ENCODE data around the gene PRKCB. TPM values are rescaled to one million over a fixed set of nuclear protein-coding genes. Genes with fewer than 3 reads are reported as not detected.

The PRKCB gene
- total RNA-seq, 1 experiment from 2014 or later, result not detected

DNA sequence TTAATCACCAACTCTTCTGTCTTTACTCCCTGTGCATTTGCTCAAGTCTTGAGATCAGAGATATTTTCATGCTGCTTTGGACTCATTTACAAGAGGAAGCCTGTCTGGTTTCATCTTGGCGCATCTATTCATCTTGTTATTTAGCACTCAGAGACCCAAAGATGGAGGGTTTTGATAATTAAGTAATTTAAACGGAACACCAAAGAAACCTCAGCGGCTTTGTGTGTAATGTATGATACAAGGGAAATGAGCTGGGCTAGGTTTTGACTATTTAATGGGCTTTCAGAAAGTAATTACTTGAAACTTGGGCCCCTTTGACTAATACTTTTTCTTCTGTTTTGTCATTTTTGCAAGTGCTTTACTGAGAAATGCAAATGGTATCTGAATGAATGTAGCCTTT, 354.2 kb downstream of the PRKCB start:
- no peaks in the 10 kb centered on the region for H3K4me1 Mint-ChIP-seq (ENCODE audit: insufficient read depth, unreplicated experiment)
- H3K4me3 Mint-ChIP-seq (ENCODE audit: unreplicated experiment), result no peak overlapping the region
- no TSS peak for BruUV-seq (replicated peaks)
- POLR2A ChIA-PET, result no interaction called here
- DNase-seq (ENCODE audit: unreplicated experiment), result no peak
- TF ChIP-seq, protein P1, sequence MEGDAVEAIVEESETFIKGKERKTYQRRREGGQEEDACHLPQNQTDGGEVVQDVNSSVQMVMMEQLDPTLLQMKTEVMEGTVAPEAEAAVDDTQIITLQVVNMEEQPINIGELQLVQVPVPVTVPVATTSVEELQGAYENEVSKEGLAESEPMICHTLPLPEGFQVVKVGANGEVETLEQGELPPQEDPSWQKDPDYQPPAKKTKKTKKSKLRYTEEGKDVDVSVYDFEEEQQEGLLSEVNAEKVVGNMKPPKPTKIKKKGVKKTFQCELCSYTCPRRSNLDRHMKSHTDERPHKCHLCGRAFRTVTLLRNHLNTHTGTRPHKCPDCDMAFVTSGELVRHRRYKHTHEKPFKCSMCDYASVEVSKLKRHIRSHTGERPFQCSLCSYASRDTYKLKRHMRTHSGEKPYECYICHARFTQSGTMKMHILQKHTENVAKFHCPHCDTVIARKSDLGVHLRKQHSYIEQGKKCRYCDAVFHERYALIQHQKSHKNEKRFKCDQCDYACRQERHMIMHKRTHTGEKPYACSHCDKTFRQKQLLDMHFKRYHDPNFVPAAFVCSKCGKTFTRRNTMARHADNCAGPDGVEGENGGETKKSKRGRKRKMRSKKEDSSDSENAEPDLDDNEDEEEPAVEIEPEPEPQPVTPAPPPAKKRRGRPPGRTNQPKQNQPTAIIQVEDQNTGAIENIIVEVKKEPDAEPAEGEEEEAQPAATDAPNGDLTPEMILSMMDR (IDR thresholded peaks at IDR 0.05; ENCODE audit: unreplicated experiment), result no peak
- peaks cover 47% of the 10 kb centered on the region for H3K27me3 Mint-ChIP-seq (ENCODE audit: insufficient read depth, unreplicated experiment)
- intact Hi-C loops (cut with micrococcal nuclease), result no loop called here
- H3K27ac Mint-ChIP-seq (ENCODE audit: low read depth, unreplicated experiment), result no peak overlapping the region
- no peaks in the 10 kb centered on the region for H3K9me3 Mint-ChIP-seq (ENCODE audit: unreplicated experiment)
- H3K36me3 Mint-ChIP-seq (ENCODE audit: insufficient read depth, unreplicated experiment), result no peaks in the 10 kb centered on the region
- CTCF ChIA-PET, result interaction anchor here (0.7 kb wide), 1 partner anchor 20 kb away, joined by 3 read pairs; no protein-coding TSS in a partner anchor

DNA sequence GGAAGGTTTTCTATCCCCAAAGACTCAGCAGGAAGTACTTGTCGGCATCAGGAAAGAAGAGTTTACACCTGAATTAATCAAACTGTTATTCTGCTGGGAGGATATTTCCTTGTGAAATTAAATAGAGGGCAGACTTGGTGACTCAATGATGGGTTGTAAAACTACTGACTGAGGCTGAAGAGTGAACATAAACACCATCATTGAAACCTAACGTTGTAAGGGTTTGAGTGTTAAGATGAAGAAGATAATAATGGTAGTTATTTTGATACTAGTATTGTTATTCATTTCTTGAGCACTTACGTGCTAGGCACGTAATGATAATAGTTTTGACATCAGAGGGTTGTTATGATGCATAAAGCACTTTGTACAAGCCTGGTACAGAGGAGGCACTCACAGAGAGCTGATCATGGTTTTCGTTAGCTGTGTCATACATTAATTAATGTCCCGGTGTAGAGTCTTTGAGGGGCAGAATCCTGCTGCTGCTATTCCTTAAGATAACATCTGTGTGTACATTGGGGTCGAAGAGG, 356.2 kb downstream of the PRKCB start:
- POLR2A ChIA-PET, result no interaction called here

DNA sequence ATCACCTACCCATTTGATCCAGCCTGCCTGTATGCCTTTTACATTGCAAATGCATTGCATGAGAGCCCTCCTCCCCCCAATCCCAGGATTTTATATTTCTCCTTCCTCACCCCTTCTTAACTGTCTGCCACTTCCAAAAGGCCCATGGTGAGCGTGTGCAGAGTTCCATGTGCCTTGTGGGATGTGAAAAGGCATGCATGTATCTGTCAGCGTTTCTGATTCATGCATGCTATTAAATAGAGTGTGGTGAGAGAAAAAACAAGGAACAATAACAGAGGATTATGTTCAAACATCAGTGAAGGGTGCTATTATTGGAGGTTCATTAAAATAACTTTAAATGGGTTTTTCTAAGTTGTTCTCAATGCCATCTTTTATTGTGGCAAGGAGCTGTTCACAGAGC, 359.4 kb downstream of the PRKCB start:
- intact Hi-C loops (cut with micrococcal nuclease), result no loop called here
- ChIA-PET CTCF (no interaction called here), POLR2A (no interaction called here)
- Mint-ChIP-seq H3K27ac (ENCODE audit: low read depth, unreplicated experiment) (no peak overlapping the region), H3K36me3 (ENCODE audit: insufficient read depth, unreplicated experiment) (no peaks in the 10 kb centered on the region), H3K9me3 (ENCODE audit: unreplicated experiment) (no peaks in the 10 kb centered on the region), H3K4me1 (ENCODE audit: insufficient read depth, unreplicated experiment) (no peaks in the 10 kb centered on the region), H3K27me3 (ENCODE audit: insufficient read depth, unreplicated experiment) (peaks cover 66% of the 10 kb centered on the region), H3K4me3 (ENCODE audit: unreplicated experiment) (no peak overlapping the region)
- TF ChIP-seq, protein P1 (IDR thresholded peaks at IDR 0.05; ENCODE audit: unreplicated experiment), result no peak
- no TSS peak for BruUV-seq (replicated peaks)
- DNase-seq (ENCODE audit: unreplicated experiment), result no peak

More for the DNA sequence above, 356.2 kb downstream of the PRKCB start:
- peaks cover 64% of the 10 kb centered on the region for H3K27me3 Mint-ChIP-seq (ENCODE audit: insufficient read depth, unreplicated experiment)
- no peak for DNase-seq (ENCODE audit: unreplicated experiment)
- TF ChIP-seq, protein P1 (IDR thresholded peaks at IDR 0.05; ENCODE audit: unreplicated experiment), result no peak
- no peaks in the 10 kb centered on the region for H3K36me3 Mint-ChIP-seq (ENCODE audit: insufficient read depth, unreplicated experiment)
- CTCF ChIA-PET, result interaction anchor here (1.1 kb wide), 1 partner anchor 97 kb away, joined by 3 read pairs; no protein-coding TSS in a partner anchor
- no peak overlapping the region for H3K4me3 Mint-ChIP-seq (ENCODE audit: unreplicated experiment)
- intact Hi-C loops (cut with micrococcal nuclease), result no loop called here
- no peaks in the 10 kb centered on the region for H3K4me1 Mint-ChIP-seq (ENCODE audit: insufficient read depth, unreplicated experiment)
- H3K27ac Mint-ChIP-seq (ENCODE audit: low read depth, unreplicated experiment), result no peak overlapping the region
- no peaks in the 10 kb centered on the region for H3K9me3 Mint-ChIP-seq (ENCODE audit: unreplicated experiment)
- BruUV-seq (replicated peaks), result no TSS peak

DNA sequence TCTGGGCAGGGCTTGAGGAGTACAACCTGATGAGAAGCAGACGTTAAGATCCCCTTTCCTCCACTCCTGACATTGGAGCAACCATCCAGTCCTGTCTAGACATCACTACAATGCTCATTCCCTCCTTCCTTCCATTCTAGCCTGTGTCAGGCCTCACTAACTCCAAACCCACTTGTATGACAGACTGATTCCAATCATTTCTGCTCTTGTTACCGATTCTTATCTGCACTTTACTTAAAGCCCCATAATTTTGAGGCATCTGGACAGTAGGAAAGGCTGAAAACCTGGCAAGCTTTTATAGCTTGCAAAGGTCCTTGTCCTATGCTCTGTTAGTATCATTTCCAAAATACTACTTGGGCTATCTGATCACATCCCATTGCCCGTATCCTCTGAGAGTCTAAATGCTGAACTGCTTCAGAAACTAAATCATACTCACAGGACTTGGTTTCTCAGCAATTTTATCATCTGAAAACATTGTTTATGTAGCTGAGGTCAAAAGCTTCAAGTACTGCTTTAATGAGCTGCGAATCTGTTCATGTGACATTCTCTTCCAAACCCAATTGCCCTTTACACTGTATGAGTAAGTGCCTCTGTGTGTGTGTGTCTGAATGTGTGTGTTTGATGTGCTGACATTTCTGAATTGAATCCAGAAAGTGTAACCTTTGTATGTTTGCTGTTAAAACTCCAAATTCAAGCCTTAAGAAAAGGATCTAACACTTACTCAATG, 363.2 kb downstream of the PRKCB start:
- TF ChIP-seq, protein P1 (IDR thresholded peaks at IDR 0.05; ENCODE audit: unreplicated experiment), result no peak
- ChIA-PET POLR2A (interaction anchor here (0.6 kb wide), 1 partner anchor 165 kb away, joined by 3 read pairs; no protein-coding TSS in a partner anchor), CTCF (no interaction called here)
- H3K27me3 Mint-ChIP-seq (ENCODE audit: insufficient read depth, unreplicated experiment), result peaks cover 41% of the 10 kb centered on the region
- DNase-seq (ENCODE audit: unreplicated experiment), result no peak
- intact Hi-C loops (cut with micrococcal nuclease), result no loop called here
- no TSS peak for BruUV-seq (replicated peaks)
- no peak overlapping the region for H3K27ac Mint-ChIP-seq (ENCODE audit: low read depth, unreplicated experiment)
- H3K4me1 Mint-ChIP-seq (ENCODE audit: insufficient read depth, unreplicated experiment), result no peaks in the 10 kb centered on the region
- no peaks in the 10 kb centered on the region for H3K36me3 Mint-ChIP-seq (ENCODE audit: insufficient read depth, unreplicated experiment)
- H3K9me3 Mint-ChIP-seq (ENCODE audit: unreplicated experiment), result no peaks in the 10 kb centered on the region
- H3K4me3 Mint-ChIP-seq (ENCODE audit: unreplicated experiment), result no peak overlapping the region
